Ammon's horn (tissue), 1 donor: ENCODE measurements around the gene HPSE2.

Experiments used
- DNase-seq: peaks from one replicate; pipeline ENCODE4 v3.0.0-alpha.2; 2016; ENCODE audit warnings: low spot score

Gene HPSE2

GRCh38 chr10:98492763-98493162, 742.9 kb downstream of the HPSE2 start:
- no peak for DNase-seq

DNA sequence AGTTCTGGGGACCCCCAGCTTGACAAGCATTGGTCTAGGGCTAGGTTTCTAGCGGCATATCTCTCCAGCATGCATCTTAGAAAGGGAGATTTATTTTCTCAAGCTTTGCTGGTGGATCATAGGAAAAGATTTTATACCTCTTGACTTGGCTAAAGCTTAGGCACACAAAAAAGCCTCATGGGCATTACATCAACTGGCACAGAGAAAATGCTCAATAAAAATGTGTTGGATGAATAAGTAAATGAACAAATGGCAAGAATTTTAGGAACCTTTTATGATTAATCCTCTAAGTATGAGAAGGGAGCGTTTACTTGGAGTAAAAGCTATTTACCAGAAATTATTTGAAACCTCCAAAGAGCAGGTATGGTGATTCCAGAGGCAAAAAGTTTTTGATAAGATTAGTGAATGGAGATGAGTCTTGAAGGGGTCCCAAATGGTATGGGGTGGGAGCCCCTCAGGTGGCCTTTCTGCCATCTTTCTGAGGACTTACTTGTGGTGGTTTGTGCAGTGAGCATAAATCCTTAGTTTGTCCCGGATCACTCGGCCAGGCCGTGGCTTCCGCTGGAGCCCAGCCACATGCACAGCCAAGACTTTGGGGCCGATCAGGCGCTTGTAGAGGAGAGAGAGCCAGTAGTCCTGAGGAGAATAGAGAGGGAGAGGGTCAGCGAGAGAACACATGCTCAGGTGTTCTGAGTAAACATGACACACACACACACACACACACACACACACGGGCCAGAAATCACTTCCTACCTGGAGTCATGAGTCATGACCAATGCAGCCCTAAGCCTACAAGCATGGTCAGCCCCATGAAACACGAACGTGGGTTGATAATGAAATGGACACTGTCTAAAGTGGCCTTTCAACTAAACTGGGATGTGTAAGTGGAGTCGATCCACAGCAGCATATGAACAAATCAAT, 745.8 kb downstream of the HPSE2 start:
- no peak for DNase-seq

GRCh38 chr10:98488669-98489430, 746.8 kb downstream of the HPSE2 start:
- no peak for DNase-seq

GRCh38 chr10:98487649-98488048, 748.0 kb downstream of the HPSE2 start:
- no peak for DNase-seq

- DNase-seq: no peak
Measured at GRCh38 chr10:98486421-98486820, 749.2 kb downstream of the HPSE2 start.

DNA sequence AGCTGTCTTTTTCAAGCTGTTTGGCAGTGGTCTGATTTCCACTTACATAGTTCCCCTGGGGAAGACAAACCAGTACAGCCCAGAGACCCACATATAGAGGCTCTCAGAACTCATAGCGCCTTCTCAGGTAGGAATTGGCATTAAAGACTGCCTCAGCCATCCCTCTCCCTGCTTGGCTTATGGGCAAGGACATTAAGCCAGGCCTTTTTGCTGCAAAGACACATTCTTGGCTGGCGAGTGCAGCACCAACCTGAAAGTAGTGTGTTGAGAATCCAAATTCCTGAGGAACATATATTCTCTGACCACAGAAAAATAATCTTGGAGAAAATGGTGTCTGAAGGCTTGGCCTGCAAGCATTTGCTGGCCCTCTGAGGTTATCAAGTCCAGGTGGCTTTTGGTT, 749.7 kb downstream of the HPSE2 start:
- DNase-seq: no peak

DNA sequence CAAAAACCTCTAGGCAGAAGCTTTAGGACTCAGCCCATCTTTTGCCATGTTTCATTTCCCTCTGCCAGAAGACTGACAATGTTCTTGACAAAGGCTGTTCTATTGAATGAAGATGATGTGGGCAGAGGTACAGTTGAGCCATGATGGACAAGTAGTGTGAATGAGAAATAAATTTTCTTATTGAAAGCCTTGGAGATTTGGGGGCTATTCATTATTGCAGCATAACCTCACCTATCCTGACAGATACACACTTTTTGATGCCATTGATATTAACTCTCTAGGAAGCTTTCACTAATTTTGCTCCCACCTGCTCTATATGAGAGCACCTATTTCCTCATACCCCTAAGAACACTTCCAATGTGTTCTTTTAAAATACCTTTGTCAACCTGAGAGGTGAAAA, 752.0 kb downstream of the HPSE2 start:
- no peak for DNase-seq

DNA sequence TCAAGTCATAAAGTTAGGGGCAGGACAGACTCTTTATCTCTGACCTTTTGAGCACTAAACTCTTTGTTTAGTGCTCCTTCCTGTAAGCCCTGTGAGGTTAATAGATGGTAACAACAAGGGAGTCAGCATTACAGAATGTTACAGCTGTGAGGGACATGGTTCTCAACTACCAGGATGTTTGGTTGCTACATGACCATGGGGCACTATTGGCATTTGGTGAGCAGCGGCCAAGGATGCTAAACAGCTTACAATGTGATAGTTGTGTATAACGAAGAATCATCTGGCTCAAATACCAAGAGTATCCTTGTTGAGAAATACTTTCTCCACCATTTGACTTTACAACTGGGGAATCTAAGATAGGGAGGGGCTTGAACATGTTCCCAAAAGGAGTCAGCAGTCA, 753.6 kb downstream of the HPSE2 start:
- DNase-seq: no peak

- no peak for DNase-seq
Measured at GRCh38 chr10:98481404-98481945, 754.2 kb downstream of the HPSE2 start.

GRCh38 chr10:98478430-98479222, 757.0 kb downstream of the HPSE2 start:
- DNase-seq: no peak

DNA sequence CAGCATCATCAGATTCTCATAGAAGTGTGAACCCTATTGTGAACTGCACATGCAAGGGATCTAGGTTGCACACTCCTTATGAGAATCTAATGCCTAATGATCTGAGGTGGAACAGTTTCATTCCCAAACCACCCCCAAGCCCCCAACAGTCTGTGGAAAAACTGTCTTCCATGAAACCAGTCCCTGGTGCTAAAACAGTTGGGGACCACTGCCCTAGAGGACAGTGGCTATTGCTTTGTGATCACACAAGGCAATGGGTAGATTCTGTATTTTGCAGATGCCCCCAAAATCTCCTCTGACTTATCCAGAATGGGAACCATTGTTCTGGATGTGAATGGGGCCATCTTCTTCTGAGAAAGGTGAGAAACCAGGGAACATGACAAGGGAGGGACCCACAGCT, 757.8 kb downstream of the HPSE2 start:
- no peak for DNase-seq

DNA sequence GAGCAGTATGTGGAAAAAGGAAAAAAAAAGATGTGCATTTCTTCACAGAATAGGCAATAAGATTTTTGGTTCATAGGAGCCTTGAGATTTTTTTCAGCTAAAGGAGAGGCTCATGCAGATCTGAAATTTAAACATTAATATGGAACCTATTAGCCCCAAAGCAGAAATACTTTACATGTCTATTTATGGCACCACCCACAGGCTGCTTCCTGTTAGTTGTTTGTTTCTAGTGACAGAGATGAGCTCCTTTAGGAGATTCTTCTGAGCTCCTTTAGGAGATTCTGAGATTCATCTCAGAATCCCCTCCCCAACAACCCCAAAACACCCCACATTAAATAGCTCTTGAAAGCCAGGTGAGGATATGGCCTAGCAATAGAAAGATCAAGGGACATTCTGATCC, 761.0 kb downstream of the HPSE2 start:
- no peak for DNase-seq

DNA sequence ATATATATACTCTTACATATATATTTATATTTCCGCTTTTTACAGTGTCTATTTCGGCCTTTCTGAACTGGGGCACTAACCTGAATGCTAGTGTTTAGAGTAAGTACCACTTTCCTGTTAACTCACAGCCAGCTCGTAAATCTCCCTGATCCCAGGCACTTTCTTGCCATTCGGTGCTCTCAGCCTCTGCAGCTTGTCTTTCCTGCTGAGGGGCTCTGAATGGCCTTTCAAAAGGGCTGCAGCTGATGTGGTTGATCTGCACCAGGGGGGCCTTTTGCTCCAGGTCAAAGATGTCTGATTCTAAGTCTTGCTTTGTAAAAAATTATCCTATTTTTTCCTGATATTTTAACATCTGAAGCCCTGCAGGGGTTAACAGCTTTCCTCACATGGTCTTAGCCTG, 763.5 kb downstream of the HPSE2 start:
- no peak for DNase-seq

GRCh38 chr10:98470850-98471249, 764.8 kb downstream of the HPSE2 start:
- DNase-seq: no peak

DNA sequence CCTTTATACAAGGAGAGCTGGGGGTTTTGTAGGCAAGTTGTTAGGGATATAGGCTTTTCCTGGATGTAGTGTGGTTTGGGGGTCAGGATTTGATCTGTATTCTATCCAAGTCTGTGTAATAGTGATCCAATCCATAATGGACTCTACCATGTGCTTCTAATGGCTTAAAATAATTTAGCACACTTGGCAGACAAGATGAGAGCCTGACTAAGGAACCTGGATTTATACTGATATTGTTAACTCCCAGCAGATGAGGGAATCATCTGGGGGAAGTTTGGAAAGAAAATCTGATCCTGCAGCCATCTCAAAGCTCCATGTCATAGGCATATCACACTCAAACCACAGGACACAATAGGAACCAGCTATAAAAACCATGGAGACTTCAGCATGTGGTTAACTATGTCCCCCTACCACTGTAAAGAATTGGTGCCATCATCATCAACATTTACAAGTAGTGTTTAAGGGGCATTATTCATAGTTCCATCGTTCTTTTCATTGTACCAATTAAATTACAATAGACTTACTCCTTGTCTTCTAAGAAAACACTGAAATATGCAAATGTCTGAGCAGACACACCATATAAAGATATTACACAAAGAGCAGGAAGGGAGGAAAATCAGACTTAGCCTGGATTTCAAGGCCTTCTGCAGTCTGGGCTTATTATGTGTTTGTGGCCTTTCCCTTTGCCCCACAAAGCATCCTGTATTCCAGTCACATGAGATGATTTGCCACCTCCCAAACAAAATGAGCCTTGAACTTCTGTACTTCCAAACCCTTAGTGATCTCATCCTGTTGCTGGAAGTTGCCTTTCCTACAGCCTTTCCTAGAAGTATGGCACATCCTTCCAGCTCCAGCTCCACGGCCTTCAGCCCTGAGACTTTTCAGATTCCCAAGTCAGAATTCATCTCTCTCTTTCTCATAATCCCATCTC, 766.4 kb downstream of the HPSE2 start:
- no peak for DNase-seq

GRCh38 chr10:98467506-98468318, 767.9 kb downstream of the HPSE2 start:
- peak; percentile 93 for DNase-seq

DNA sequence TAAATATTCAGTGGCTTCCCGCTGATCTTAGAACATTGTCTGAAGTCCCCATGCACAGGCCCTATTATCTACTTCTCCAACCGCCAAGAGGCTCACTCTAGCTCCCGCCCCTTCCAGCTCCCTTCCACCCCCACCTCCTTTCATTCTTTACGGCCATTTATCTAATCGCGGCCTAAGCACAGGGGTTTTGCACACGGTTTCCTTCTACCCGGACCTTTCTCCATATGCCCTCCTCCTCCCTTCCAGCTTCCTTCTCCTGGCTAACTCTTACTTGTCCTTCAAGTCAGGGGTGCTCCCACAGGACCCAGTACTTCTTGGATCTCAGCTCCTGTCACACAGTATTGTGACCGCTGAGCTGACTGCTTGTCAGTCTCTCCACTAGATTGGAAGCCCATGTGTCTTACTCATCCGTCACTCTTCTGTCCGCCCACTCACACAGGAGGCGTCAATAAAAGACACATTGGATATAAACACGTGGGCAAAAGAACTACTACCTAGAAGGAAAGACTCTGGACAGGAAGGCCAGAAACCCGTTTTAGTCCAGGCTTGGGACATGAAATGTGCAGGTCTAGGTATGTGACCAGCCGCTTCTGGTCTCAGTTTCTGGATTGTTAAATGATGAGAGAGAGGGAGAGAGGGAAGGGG, 768.7 kb downstream of the HPSE2 start:
- no peak for DNase-seq

- no peak for DNase-seq
Measured at GRCh38 chr10:98465866-98466265, 769.8 kb downstream of the HPSE2 start.

DNA sequence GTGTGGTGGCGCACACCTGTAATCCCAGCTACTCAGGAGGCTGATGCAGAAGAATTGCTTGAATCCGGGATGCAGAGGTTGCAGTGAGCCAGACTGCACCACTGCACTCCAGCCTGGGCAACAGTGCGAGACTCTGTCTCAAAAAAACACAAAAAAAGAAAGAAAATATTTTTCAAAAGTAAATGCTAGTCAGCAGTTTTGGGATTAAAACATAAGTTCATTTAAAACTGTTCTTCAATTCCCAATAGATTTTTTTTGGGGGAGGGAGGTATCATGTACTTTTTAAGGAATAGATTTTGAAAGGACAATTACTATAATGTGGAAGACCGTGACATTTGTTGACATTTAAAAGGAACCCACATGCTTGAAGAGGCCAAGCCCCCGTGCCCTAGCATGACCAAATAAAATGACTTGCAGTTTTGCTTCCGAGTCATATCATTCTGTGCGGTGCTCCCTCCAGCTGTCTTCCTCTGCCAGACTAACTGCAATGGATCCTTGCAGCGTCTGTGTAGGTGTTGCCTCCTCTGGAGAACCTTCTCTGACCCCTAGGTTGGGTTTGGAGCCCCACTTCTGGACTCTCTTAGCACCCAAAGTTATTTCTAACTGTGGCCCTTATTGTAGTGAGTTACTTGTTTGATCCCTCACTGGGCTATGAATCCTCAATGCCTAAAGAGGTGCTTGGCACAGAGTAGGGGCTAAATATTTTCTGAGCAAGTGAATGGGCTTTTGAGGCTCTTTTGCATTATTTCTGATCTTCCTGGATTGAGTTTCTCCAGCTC, 771.5 kb downstream of the HPSE2 start:
- DNase-seq: no peak
